Thyroid gland (tissue), 4 donors: ENCODE measurements around the gene AHR. TPM values are rescaled to one million over a fixed set of nuclear protein-coding genes. Genes with fewer than 3 reads are reported as not detected.

Experiments
- DNase-seq, 2 donors: peaks; one replicate each; pipeline ENCODE4 v3.0.0-alpha.2; 2019
- H3K27ac ChIP-seq, 3 donors: fragments of 200-600 bp; sonication (generic); 1 replicate in 2 of 3; 2 replicates in 1 of 3; pipeline ENCODE4 v1.5.1; 2016 to 2019; ENCODE audit warnings: mild to moderate bottlenecking in 1 of 3, moderate library complexity in 1 of 3
- H3K27me3 ChIP-seq: fragments of 200-600 bp; sonication (generic); one replicate; pipeline ENCODE4 v1.5.1; 2019
- H3K36me3 ChIP-seq, 2 donors: fragments of 200-600 bp; sonication (generic); one replicate each; pipeline ENCODE4 v1.5.1; 2016 to 2019
- H3K4me1 ChIP-seq, 2 donors: fragments of 200-600 bp; sonication (generic); one replicate each; pipeline ENCODE4 v1.5.1; 2017 to 2019
- H3K4me3 ChIP-seq, 3 donors: fragments of 200-600 bp; sonication (generic); replicated peaks in 1 of 3; 1 replicate in 2 of 3; 2 replicates in 1 of 3; pipeline ENCODE4 v1.5.1; 2016; ENCODE audit warnings: mild to moderate bottlenecking in 1 of 3
- H3K9me3 ChIP-seq: fragments of 200-600 bp; sonication (generic); one replicate; pipeline ENCODE4 v1.5.1; 2017
- POLR2A ChIP-seq, 2 donors: fragments of 450-650 bp; IDR thresholded peaks; one replicate each; pipeline ENCODE4 v1.6.1; 2017; ENCODE audit warnings: antibody characterized with exemption in 2 of 2, mild to moderate bottlenecking in 2 of 2, moderate library complexity in 1 of 2
- WGBS, 2 donors: methylation state at CpG; one replicate each; pipeline ENCODE4 v1.1.5; 2017; 5-methylcytosine and 5-hydroxymethylcytosine counted together
- intact Hi-C: fragments of 100-400 bp; cut with DNase I; formaldehyde crosslinking; loops from one replicate; pipeline ENCODE4 v1.15.1; 2023
- total RNA-seq, 4 donors: library from RNA; depleted of rRNA; stranded (reverse); fragments of >200 nt; gene quantifications; one replicate each; pipeline ENCODE4 v1.2.3, GENCODE V29; 2016
- TF ChIP-seq, protein P1 (sequence below), 6 experiments: fragments of 200-600 bp in 3 of 6; fragments of 450-650 bp in 3 of 6; sonication (generic) in 3 of 6; IDR thresholded peaks; one replicate each; pipeline ENCODE4 v1.5.1; 2016 to 2019; ENCODE audit warnings: antibody characterized with exemption in 6 of 6, mild to moderate bottlenecking in 2 of 6, inconsistent platforms in 1 of 6, moderate library complexity in 1 of 6

The AHR gene
- total RNA-seq, 4 donors from 2014 or later, result 68.3 to 127 (median 84.7) TPM

DNA sequence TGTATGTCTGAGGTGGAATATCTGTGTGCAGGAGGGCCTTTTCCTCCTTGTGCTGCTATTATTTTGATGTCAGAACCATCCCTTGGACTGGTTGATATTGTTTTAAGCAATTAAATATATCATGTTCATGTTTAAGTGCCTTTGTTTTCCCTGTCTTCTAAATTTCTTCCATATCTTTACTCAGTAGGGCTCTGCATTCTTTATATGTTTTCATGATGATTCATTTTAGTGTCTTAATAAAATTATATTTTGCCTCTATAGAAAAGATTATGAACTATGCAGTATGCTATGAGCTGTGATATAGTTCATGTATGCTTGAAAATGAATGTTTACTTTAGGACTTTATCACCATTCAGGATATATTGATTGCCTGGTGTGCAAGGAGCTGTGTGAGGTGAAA, 34.8 kb downstream of the AHR start:
- Histone ChIP-seq H3K27me3 (no peaks in the 10 kb centered on the region), H3K36me3 (peaks cover 6 to 30% of the 10 kb centered on the region in 2 donors), H3K9me3 (no peaks in the 10 kb centered on the region), H3K27ac (no peak overlapping the region), H3K4me3 (no peak overlapping the region), H3K4me1 (no peaks in the 10 kb centered on the region)
- no peak for TF ChIP-seq POLR2A (IDR thresholded peaks at IDR 0.05)
- TF ChIP-seq, protein P1, sequence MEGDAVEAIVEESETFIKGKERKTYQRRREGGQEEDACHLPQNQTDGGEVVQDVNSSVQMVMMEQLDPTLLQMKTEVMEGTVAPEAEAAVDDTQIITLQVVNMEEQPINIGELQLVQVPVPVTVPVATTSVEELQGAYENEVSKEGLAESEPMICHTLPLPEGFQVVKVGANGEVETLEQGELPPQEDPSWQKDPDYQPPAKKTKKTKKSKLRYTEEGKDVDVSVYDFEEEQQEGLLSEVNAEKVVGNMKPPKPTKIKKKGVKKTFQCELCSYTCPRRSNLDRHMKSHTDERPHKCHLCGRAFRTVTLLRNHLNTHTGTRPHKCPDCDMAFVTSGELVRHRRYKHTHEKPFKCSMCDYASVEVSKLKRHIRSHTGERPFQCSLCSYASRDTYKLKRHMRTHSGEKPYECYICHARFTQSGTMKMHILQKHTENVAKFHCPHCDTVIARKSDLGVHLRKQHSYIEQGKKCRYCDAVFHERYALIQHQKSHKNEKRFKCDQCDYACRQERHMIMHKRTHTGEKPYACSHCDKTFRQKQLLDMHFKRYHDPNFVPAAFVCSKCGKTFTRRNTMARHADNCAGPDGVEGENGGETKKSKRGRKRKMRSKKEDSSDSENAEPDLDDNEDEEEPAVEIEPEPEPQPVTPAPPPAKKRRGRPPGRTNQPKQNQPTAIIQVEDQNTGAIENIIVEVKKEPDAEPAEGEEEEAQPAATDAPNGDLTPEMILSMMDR (IDR thresholded peaks at IDR 0.05), result no peak
- intact Hi-C loops, result no loop called here
- DNase-seq, result no peak

DNA sequence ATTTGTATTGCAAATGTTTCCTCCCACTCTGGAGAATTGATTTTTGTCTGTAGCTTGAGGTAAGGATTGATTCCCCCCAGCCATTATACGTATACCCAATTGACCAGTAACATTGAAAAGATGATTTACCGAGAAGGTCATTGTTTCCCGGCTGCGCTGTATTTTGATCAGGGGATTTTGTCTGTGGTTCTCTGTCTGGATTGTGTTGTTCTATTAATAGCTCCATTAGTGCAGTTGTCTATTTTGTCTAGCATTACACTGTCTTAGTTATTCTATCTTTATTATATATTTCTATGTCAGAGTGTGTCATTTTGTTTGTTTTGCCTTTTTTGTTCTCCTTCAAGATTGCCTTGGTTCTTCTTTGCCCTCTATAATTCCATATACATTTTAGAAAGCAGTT, 37.7 kb downstream of the AHR start:
- peaks cover 15 to 43% of the 10 kb centered on the region in 2 donors for H3K36me3 ChIP-seq

DNA sequence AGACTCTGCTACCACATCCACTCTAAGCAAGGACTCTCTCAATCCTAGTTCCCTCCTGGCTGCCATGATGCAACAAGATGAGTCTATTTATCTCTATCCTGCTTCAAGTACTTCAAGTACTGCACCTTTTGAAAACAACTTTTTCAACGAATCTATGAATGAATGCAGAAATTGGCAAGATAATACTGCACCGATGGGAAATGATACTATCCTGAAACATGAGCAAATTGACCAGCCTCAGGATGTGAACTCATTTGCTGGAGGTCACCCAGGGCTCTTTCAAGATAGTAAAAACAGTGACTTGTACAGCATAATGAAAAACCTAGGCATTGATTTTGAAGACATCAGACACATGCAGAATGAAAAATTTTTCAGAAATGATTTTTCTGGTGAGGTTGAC, 40.7 kb downstream of the AHR start:
- H3K27me3 ChIP-seq, result no peaks in the 10 kb centered on the region
- H3K9me3 ChIP-seq, result no peaks in the 10 kb centered on the region
- peaks cover 15 to 39% of the 10 kb centered on the region in 2 donors for H3K36me3 ChIP-seq
- WGBS, 2 donors, result 60 to 63% methylated on average over 2 of the region's 2 CpGs
- H3K4me3 ChIP-seq, result no peak overlapping the region
- DNase-seq, result no peak
- H3K4me1 ChIP-seq, result peaks cover 0 to 19% of the 10 kb centered on the region in 2 donors
- H3K27ac ChIP-seq, result no peak overlapping the region
- TF ChIP-seq, protein P1 (IDR thresholded peaks at IDR 0.05), result no peak
- intact Hi-C loops, result no loop called here

More for the DNA sequence above, 37.7 kb downstream of the AHR start:
- intact Hi-C loops, result no loop called here
- no peaks in the 10 kb centered on the region for H3K9me3 ChIP-seq
- no peak for DNase-seq
- H3K27me3 ChIP-seq, result no peaks in the 10 kb centered on the region
- H3K4me3 ChIP-seq, result no peak overlapping the region
- 79 to 84% methylated on average over 4 of the region's 4 CpGs for WGBS, 2 donors
- TF ChIP-seq, protein P1 (IDR thresholded peaks at IDR 0.05), result no peak
- no peak for TF ChIP-seq POLR2A (IDR thresholded peaks at IDR 0.05)
- no peak overlapping the region for H3K27ac ChIP-seq
- peaks cover 0 to 6% of the 10 kb centered on the region in 2 donors for H3K4me1 ChIP-seq

DNA sequence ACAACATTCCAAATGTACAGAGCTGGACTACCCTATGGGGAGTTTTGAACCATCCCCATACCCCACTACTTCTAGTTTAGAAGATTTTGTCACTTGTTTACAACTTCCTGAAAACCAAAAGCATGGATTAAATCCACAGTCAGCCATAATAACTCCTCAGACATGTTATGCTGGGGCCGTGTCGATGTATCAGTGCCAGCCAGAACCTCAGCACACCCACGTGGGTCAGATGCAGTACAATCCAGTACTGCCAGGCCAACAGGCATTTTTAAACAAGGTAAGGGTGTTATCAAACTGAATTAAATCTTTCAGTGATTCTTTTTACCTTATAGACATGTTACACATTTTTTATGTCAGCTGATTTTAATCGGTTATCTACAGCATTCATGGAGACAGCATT, 41.5 kb downstream of the AHR start:
- H3K9me3 ChIP-seq, result no peaks in the 10 kb centered on the region
- peaks cover 14 to 39% of the 10 kb centered on the region in 2 donors for H3K36me3 ChIP-seq
- no peak for DNase-seq
- no peak overlapping the region for H3K27ac ChIP-seq
- H3K4me1 ChIP-seq, result peaks cover 0 to 19% of the 10 kb centered on the region in 2 donors
- TF ChIP-seq POLR2A (IDR thresholded peaks at IDR 0.05), result no peak
- TF ChIP-seq, protein P1 (IDR thresholded peaks at IDR 0.05), result no peak
- intact Hi-C loops, result no loop called here
- no peaks in the 10 kb centered on the region for H3K27me3 ChIP-seq
- H3K4me3 ChIP-seq, result no peak overlapping the region
- 88 to 90% methylated on average over 4 of the region's 4 CpGs for WGBS, 2 donors

DNA sequence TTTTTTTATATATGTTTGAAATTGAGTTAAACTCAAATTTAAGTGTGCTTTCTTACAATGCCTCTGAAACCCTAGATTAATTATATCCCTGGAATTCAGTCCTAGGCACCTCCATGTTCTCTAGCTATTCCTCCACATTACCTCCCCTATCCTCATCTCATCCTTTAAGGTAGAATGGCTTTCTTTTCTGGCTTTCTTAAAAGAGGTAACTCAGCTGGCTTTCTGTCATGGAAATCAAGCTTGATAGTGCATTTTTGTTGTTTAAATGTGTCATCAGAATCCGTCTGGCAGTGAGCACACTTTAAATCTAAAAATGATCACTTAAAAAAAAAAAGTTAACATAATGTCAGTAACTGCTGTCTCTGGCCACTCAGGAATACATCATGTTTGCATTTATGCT, 42.2 kb downstream of the AHR start:
- peaks cover 14 to 37% of the 10 kb centered on the region in 2 donors for H3K36me3 ChIP-seq
- no peak for DNase-seq
- H3K27me3 ChIP-seq, result no peaks in the 10 kb centered on the region
- TF ChIP-seq, protein P1 (IDR thresholded peaks at IDR 0.05), result no peak
- H3K4me3 ChIP-seq, result no peak overlapping the region
- no peaks in the 10 kb centered on the region for H3K9me3 ChIP-seq
- H3K4me1 ChIP-seq, result peaks cover 0 to 19% of the 10 kb centered on the region in 2 donors
- no peak overlapping the region for H3K27ac ChIP-seq
- intact Hi-C loops, result no loop called here
- 59 to 65% methylated on average over 1 of the region's 1 CpG for WGBS, 2 donors
